Measurements from ENCODE around the gene ACOT7.
A peak's percentile ranks its signal among the peaks of the same experiment; 100 is the strongest.

Gene ACOT7

DNA sequence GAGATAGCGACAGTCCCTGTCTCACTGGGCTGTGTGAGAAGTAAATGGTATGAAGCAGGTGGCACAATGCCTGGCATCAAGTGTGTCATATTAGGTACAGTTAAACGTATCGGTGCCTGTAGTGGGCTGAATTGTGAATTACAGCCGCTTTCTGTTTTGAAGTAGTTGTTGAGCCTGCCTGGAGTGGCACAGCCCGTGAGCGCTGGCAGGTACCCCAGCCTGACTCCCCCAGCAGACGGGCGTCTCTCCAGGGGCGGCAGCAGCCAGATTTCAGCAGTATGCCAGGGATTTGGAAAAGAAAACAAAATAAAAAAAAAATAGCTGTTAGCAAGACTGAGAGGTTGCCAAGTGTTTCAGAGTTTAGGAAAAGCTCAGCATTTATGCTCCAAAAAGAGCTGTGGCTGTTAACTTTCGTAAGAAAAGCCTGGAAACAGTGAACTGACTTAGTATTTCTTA, 106.1 kb downstream of the ACOT7 start:
- H3K9me3 Mint-ChIP-seq = no peaks in the 10 kb centered on the region
- no peak for DNase-seq (ENCODE audit: low spot score in 2 of 2)
- no peaks in the 10 kb centered on the region for H3K4me1 Mint-ChIP-seq
- no peak overlapping the region for H3K4me3 Mint-ChIP-seq
- ATAC-seq = no peak
- no peak overlapping the region for H3K27ac Mint-ChIP-seq
- no peaks in the 10 kb centered on the region for H3K36me3 Mint-ChIP-seq

DNA sequence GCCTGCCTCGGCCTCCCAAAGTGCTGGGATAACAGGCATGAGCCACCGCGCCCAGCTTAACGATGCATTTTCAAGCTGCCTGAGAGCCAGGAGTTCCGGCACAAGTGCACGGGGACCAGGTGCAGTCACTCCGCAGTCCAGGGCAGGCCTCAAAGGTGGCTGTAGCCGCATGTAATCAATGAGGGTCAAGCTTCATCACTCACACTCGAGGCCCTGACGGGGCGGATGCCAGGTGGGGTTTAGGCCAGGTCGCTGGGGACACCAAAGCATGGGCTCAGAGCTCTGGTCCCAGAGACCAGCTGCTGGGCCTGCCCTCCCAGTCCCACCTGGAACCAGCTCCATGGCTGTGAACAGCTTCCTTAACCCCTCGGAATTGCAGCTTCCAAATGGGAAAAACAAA, 106.5 kb downstream of the ACOT7 start:
- Mint-ChIP-seq H3K27ac (no peak overlapping the region), H3K36me3 (no peaks in the 10 kb centered on the region), H3K4me1 (no peaks in the 10 kb centered on the region), H3K9me3 (no peaks in the 10 kb centered on the region), H3K4me3 (no peak overlapping the region)
- ATAC-seq (no peak), DNase-seq (ENCODE audit: low spot score in 2 of 2) (no peak)

DNA sequence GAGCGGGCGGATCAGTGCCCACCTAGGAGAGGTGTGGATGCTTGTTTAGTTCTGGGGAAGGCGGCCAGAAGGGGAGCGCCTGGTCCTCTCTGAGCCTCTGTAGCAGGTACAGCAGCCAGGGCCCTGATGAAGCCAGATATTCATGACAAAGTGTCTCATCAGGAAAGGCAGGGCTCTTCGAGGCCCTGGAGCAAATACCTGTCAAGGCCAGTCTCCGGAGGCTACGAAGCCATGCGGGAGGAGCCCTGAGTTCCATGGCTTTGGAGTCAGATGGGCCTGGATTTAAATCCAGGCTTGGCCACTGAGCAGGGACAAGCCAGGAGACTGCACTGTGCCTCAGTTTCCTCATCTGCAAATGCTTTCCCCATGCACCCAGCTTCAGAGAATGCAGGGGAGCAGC, 107.3 kb downstream of the ACOT7 start:
- H3K4me3 Mint-ChIP-seq = no peak overlapping the region
- ATAC-seq (no peak), DNase-seq (ENCODE audit: low spot score in 2 of 2) (no peak)
- no peaks in the 10 kb centered on the region for H3K4me1 Mint-ChIP-seq
- no peaks in the 10 kb centered on the region for H3K9me3 Mint-ChIP-seq
- no peaks in the 10 kb centered on the region for H3K36me3 Mint-ChIP-seq
- H3K27ac Mint-ChIP-seq = no peak overlapping the region

DNA sequence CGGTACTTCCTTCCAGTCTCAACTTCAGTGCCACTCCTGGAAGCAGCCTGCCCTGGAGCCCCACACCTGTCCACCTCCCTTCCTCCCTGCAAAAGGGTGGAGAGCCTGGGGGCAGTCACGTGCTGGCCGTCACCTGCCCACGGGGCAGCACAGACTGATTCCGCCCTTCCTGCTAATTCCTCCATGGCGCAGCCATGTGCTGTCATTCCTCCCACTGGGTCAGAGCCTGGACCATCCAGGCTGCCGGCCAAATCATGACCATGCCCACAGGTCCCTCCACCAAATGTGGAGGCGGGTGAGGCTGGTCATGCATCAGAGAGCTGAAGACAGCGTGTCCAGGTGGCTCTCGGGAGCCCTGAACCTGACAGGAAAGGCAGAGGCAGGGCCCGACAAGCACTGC, 108.2 kb downstream of the ACOT7 start:
- Mint-ChIP-seq H3K4me3 (no peak overlapping the region), H3K4me1 (no peaks in the 10 kb centered on the region), H3K36me3 (no peaks in the 10 kb centered on the region), H3K9me3 (no peaks in the 10 kb centered on the region), H3K27ac (peak overlapping the region; percentile 9)
- ATAC-seq (no peak), DNase-seq (ENCODE audit: low spot score in 2 of 2) (no peak)

DNA sequence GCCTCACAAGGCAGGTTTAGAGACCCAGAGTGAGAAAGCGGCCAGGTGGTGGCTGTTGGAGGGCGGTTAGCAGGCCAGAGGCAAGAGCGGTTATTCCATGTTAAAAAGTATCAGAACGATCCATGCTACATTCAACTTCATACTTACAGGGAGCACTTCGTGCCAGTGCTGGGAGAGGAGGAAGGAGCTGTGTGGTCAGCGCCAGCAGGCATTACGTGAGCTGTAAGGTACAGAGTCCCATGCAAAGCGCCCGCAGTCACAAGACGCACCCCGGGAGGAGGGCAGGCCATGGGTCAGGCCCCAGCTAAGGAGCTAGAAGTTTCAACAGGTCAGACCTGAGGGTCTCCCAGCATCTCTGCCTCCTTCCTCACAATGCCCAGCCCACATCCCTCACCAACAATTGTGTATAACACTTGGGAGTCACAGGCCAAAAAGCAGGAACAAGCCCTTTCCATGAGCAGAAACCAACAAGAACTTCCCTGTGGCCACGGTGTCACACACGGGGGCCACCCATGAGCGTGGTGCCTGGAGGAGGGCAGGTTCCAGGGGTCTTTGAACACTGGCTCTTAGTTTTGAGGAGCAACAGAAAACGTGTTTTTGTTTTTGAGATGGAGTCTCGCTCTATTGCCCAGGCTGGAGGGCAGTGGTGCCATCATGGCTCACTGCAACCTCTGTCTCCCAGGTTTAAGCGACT, 110.8 kb downstream of the ACOT7 start:
- no peak for ATAC-seq
- no peak overlapping the region for H3K4me3 Mint-ChIP-seq
- no peaks in the 10 kb centered on the region for H3K36me3 Mint-ChIP-seq
- no peak overlapping the region for H3K27ac Mint-ChIP-seq
- no peaks in the 10 kb centered on the region for H3K9me3 Mint-ChIP-seq
- DNase-seq (ENCODE audit: low spot score in 2 of 2) = no peak
- peaks cover 5% of the 10 kb centered on the region for H3K4me1 Mint-ChIP-seq

DNA sequence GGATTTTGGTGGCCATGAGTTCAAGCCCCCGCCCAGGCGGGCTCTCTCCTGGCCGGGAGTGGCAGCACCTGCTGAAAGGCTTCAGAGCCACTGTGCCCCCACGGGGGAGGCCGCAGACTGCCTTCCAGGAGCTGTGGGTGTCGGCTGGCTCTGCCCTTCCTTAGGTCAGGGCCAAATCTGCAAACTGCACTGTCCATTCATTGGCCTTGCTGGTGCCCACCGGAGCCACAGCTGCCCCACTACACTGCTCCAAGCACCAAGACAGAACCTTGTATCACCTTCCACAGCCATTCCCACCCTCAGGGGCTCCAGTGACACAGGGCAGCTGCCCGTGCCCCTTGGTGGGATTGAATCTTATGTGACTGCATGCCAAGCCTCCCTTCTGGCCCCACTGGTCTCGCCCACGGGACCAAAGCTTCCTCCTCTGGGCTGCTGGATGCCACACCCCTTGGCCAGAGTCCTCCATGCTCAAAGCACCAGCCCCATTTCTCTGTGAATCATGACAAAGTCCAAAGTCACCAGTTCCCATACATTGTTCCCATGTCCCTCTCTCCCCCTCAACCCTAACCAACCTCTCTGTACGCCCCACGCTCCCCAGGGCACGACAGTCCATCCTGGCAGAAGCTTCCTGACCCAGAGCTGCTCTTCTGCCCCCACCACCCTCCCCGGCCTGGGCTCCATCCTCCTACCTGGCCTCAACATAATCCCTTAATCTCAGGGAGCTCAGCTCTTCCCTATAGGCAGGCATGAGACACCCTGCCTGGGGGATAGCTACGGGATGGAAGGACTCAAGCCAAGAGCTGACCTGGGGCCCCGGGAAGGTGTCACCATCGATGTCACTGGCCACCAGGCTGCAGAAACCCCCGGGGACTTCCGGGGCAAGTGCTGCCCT, 111.8 kb downstream of the ACOT7 start:
- DNase-seq (ENCODE audit: low spot score in 2 of 2) (no peak), ATAC-seq (no peak)
- no peaks in the 10 kb centered on the region for H3K36me3 Mint-ChIP-seq
- peaks cover 5% of the 10 kb centered on the region for H3K4me1 Mint-ChIP-seq
- no peak overlapping the region for H3K27ac Mint-ChIP-seq
- H3K4me3 Mint-ChIP-seq = no peak overlapping the region
- H3K9me3 Mint-ChIP-seq = no peaks in the 10 kb centered on the region

DNA sequence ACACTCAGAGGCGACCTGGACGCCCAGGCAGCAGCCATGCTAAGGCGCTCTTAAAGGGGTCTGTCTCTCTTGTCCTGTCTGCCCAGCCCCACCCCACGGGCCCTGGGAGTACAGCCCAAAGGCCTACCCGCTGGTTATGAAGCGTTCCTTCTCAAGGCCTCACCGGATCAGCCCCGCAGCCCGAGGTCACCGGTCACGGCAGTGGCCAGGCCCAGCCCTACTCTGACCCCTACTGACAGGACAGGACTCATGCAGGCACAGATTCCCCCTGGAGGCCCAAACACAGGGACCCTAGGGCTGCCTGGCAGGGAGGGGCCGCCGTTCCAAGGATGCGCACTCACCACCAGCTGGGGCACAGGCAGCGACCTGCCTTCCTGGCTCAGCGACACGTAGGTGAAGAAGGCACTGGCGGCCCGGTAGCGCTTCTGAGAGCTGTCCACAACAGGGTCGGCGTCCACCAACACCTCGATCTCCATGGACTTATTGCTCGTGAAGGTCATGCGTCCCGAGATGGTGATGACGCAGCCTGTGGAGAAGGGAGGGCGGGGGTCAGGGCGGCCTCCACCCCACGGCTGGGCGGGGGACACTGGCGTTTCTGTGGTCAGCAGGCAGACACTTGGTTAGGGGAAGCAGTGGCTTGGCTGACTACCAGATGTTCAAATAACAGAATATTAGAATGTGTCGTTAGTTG, 112.7 kb downstream of the ACOT7 start:
- H3K4me1 Mint-ChIP-seq = peaks cover 5% of the 10 kb centered on the region
- ATAC-seq (no peak), DNase-seq (ENCODE audit: low spot score in 2 of 2) (no peak)

DNA sequence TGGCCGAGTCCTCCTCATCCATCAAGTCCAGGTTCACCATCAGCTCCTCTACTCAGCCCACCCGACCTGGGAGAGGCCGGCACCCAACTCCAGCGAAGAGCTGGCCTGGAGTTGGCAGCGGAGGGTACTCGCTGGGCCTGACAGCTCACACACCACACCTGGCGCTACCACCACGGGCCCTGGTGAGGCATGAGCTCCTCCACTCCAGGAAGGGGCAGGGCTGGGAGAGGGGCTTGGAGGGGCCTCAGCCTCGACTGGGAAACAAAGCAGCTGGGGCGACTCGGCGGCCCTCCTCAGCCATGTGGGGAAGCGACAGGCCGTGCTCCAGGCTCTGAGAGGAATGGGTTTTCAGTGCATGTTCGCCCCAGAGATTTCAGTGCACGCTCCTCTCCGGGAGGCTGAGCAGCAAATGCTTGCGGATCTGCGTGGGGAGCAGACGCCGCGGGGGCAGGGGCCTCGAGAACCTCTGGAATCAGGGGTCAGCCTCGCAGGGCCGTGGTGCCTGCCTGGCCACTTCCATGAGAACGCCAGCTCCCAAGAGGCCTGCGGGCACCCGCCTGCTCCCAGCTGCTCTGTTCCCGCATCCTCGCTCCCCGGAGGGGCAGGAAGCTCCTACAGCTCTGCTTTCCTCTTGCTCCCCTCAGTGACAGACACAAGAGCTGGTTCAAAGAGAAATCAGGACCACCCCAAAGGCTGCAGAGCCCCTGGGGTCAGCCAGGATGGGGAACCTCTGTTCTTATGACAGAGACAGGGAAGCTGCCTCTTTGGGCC, 113.8 kb downstream of the ACOT7 start:
- Mint-ChIP-seq H3K36me3 (no peaks in the 10 kb centered on the region), H3K4me3 (no peak overlapping the region), H3K9me3 (no peaks in the 10 kb centered on the region), H3K4me1 (peaks cover 5% of the 10 kb centered on the region), H3K27ac (no peak overlapping the region)
- no peak for DNase-seq (ENCODE audit: low spot score in 2 of 2)
- ATAC-seq = no peak

More for the DNA sequence above, 112.7 kb downstream of the ACOT7 start:
- Mint-ChIP-seq H3K27ac (no peak overlapping the region), H3K4me3 (no peak overlapping the region), H3K36me3 (no peaks in the 10 kb centered on the region), H3K9me3 (no peaks in the 10 kb centered on the region)

DNA sequence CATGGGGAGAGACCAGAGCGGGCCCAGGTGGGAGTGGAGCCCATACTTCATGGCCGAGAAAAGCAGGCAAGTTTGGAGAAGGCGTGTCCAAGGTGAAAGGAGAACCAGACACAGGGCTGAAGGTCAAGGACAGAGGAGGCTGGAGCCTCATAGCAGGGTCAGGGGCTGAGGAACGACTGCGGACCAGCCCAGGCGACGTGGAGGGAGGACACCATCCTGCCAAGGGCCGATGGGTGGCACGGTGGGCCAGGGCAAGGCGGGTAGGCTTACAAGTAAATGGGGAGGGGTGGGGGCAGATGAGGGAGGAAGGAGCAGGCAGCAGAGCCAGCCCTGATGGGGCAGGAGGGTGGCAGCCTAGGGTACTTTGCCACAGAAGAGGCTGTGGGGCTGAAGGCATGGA, 114.5 kb downstream of the ACOT7 start:
- H3K36me3 Mint-ChIP-seq = no peaks in the 10 kb centered on the region
- peaks cover 5% of the 10 kb centered on the region for H3K4me1 Mint-ChIP-seq
- H3K4me3 Mint-ChIP-seq = no peak overlapping the region
- no peaks in the 10 kb centered on the region for H3K9me3 Mint-ChIP-seq
- peak overlapping the region; percentile 68 for H3K27ac Mint-ChIP-seq
- ATAC-seq (no peak), DNase-seq (ENCODE audit: low spot score in 2 of 2) (no peak)

DNA sequence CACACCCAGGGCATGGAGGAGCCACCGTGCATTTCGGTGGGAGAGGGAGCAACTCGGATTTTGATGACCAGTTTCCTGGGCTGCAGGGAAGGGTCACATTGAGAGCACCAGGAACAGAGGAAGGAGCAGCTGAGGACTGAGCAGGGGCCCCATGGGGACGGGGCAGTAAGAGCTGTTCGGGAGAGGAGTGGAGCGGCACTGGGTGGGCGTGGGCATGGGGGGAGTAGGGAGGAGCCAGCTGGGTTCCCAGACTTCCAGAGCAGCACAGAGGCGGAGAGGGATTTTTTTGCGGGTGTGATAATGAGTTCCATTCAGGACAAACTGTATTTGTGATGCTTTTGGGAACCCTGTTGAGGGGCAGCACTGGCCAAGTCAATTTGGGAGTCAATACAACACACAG, 115.3 kb downstream of the ACOT7 start:
- no peak for DNase-seq (ENCODE audit: low spot score in 2 of 2)
- peaks cover 5% of the 10 kb centered on the region for H3K4me1 Mint-ChIP-seq
- no peaks in the 10 kb centered on the region for H3K9me3 Mint-ChIP-seq
- peak overlapping the region; percentile 68 for H3K27ac Mint-ChIP-seq
- ATAC-seq = no peak
- H3K36me3 Mint-ChIP-seq = no peaks in the 10 kb centered on the region
- no peak overlapping the region for H3K4me3 Mint-ChIP-seq

DNA sequence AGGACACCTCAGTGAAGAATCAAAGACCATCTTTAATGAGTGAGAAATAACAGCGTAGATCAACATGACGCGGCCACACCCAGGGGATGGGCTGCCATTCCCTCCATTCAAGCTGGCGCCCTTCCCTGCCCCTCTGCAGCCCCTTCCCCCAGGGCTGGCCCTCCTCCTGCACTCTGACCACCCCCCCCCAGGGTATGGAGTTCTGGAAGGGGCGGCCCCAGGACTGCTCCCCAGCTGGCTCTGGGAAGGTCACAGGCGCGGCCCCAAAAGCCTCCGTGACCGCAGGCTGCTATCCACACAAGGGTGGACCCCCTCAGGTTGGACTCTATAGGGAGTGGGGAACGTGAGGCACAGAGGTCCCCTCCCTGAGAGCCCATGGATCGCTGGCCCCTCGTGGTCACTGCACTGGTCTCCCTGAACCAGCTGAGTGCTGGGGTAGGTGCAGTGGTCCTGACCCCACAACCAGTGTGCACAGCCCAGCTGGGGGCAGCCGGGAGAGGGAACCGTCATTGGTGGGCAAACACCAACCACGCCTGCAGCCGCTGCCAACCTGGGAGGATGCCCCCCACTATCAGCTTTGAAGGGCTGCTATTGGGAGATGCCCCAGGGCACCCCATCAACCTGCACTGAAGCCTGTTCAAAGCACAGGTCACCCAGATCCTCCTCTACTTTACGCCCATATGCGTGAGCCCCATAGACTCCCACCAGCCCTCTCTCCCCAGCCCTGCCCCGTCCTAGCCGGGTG, 116.6 kb downstream of the ACOT7 start:
- DNase-seq (ENCODE audit: low spot score in 2 of 2) (no peak), ATAC-seq (no peak)
- Mint-ChIP-seq H3K36me3 (no peaks in the 10 kb centered on the region), H3K9me3 (no peaks in the 10 kb centered on the region), H3K4me3 (no peak overlapping the region), H3K4me1 (peaks cover 5% of the 10 kb centered on the region), H3K27ac (no peak overlapping the region)

DNA sequence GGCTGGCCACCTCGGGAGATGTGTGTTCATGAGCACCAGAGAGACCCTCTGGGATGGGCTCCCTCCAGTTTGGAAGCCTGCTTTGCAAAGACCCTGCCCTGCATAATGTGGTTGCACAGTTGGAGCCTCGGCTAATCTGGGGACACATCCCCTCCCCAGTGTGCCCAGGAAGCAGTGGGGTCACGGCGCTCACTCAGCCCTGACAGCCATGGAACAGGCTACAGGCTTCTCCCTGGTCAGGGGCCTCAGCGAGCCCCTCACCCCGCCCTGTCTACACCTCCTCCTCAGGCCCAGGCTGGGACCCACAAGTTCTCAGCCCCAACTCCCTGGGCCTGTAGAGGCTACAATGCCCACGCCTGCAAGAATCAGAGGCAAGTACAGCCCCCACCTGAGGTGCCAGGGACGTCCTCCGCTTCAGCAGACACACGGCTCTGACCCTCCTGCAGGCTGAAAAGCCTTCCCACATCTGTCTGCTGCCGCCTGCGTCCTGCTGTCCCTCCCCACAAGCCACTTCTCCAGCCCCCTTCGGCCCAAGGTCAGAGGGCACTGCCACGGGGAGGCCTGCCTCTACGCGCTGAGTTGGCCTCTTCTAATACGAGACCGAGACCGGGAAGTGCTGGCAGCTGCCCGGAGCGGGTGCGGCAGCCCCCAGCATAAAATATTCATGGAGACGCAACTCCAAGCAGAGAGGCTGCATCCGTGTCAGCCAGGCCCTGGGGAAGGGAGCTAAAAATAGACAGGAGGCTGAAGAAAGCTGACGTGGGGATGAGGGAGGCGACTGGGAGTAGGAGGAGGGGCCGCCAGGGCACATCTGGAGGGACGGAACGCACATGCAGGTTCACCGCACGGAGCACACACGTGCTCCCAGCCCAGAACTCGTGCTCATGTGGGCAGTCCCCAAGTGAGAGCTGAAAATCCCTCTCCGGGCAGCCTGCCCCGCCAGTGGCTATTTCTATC, 117.5 kb downstream of the ACOT7 start:
- ATAC-seq (no peak), DNase-seq (ENCODE audit: low spot score in 2 of 2) (no peak)
- no peak overlapping the region for H3K4me3 Mint-ChIP-seq
- peaks cover 5% of the 10 kb centered on the region for H3K4me1 Mint-ChIP-seq
- no peaks in the 10 kb centered on the region for H3K9me3 Mint-ChIP-seq
- H3K27ac Mint-ChIP-seq = peak overlapping the region; percentile 58
- H3K36me3 Mint-ChIP-seq = no peaks in the 10 kb centered on the region

DNA sequence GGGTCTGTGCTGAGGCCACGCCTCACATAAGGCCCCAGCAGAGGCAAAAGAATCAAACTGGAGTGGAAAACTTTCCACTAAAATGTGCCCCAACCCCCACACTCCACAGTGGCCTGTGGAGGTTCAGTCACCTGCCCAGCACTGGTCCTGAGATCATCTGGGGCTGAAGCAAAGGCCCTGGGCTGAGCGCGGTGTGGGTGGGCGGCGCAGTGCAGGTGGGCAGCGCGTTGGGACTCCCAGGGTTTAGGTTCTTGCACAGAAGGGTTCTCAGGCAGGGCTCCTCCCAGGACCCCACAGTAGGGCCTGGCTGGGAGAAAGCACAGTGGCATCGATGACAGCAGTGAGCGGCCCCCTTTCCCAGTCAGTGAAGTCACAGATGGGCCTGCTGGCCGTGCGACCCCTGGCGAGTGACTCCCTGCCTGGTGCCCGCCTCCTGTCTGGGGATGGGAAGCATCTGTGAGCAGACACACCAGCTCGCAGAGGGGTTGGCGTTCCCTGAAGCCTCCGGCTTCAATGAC, 118.9 kb downstream of the ACOT7 start:
- H3K4me3 Mint-ChIP-seq = no peak overlapping the region
- no peak for DNase-seq (ENCODE audit: low spot score in 2 of 2)
- no peaks in the 10 kb centered on the region for H3K36me3 Mint-ChIP-seq
- no peaks in the 10 kb centered on the region for H3K9me3 Mint-ChIP-seq
- H3K4me1 Mint-ChIP-seq = peaks cover 5% of the 10 kb centered on the region
- no peak overlapping the region for H3K27ac Mint-ChIP-seq
- no peak for ATAC-seq
